ENCODE results near the gene NOTCH3.

- no peak for TF ChIP-seq EZH2 (IDR thresholded peaks at IDR 0.05; ENCODE audit: low read length, missing control alignments)
- TF ChIP-seq, protein P1, sequence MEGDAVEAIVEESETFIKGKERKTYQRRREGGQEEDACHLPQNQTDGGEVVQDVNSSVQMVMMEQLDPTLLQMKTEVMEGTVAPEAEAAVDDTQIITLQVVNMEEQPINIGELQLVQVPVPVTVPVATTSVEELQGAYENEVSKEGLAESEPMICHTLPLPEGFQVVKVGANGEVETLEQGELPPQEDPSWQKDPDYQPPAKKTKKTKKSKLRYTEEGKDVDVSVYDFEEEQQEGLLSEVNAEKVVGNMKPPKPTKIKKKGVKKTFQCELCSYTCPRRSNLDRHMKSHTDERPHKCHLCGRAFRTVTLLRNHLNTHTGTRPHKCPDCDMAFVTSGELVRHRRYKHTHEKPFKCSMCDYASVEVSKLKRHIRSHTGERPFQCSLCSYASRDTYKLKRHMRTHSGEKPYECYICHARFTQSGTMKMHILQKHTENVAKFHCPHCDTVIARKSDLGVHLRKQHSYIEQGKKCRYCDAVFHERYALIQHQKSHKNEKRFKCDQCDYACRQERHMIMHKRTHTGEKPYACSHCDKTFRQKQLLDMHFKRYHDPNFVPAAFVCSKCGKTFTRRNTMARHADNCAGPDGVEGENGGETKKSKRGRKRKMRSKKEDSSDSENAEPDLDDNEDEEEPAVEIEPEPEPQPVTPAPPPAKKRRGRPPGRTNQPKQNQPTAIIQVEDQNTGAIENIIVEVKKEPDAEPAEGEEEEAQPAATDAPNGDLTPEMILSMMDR (conservative IDR thresholded peaks at IDR 0.05 in 1 of 2, IDR thresholded peaks at IDR 0.05 in 1 of 2; ENCODE audit: low read depth in 1 of 2, low read length in 2 of 2) = no peak
Observed at GRCh38 chr19:15123031-15123890, 77.5 kb downstream of the NOTCH3 start.
